AG04450 (cell line): ENCODE results near the gene MBNL1. TPM values are rescaled to one million over a fixed set of nuclear protein-coding genes. Genes with fewer than 3 reads are reported as not detected.

Experiments used
- CTCF ChIA-PET: fragments of 300-600, 350-600 bp; formaldehyde crosslinking; extraction: SDS; loops from one replicate; lab custom pipeline; 2022; ENCODE audit warnings: antibody characterized with exemption, inconsistent platforms; lab: Charles Lee
- POLR2A ChIA-PET: fragments of 350-600 bp; formaldehyde crosslinking; extraction: SDS; loops from one replicate; lab custom pipeline; 2021; ENCODE audit warnings: antibody characterized with exemption, inconsistent platforms; lab: Yijun Ruan, JAX
- DNase-seq: peaks from one replicate; pipeline ENCODE4 v3.0.0-alpha.2; 2011; ENCODE audit warnings: low read depth, low spot score
- H3K27ac ChIP-seq: one replicate; pipeline ENCODE4 v1.5.1; 2012; ENCODE audit warnings: low read depth, low read length, control low read depth
- H3K27me3 ChIP-seq: one replicate; pipeline ENCODE4 v1.6.0; 2012; ENCODE audit warnings: low read length; ENCODE audit not compliant: control insufficient read depth, insufficient read depth
- H3K4me3 ChIP-seq: 2 replicates; pipeline ENCODE4 v1.5.1; 2011; ENCODE audit warnings: mild to moderate bottlenecking, low read depth, low read length, control low read depth
- H3K9me3 ChIP-seq: 2 replicates; pipeline ENCODE4 v1.5.1; 2012; ENCODE audit warnings: low read length; ENCODE audit not compliant: control insufficient read depth, insufficient read depth
- polyA plus RNA-seq: library from polyadenylated mRNA; depleted of rRNA; stranded (reverse); fragments of >200 nt; gene quantifications from 2 replicates; pipeline ENCODE4 v1.2.3, GENCODE V29; 2011
- TF ChIP-seq, protein P1 (sequence below): IDR thresholded peaks from 2 replicates; pipeline ENCODE4 v1.5.1; 2011; ENCODE audit warnings: low read depth, low read length, control low read depth, inconsistent platforms

Gene MBNL1
- polyA plus RNA-seq, 1 experiment = 92.1 TPM

DNA sequence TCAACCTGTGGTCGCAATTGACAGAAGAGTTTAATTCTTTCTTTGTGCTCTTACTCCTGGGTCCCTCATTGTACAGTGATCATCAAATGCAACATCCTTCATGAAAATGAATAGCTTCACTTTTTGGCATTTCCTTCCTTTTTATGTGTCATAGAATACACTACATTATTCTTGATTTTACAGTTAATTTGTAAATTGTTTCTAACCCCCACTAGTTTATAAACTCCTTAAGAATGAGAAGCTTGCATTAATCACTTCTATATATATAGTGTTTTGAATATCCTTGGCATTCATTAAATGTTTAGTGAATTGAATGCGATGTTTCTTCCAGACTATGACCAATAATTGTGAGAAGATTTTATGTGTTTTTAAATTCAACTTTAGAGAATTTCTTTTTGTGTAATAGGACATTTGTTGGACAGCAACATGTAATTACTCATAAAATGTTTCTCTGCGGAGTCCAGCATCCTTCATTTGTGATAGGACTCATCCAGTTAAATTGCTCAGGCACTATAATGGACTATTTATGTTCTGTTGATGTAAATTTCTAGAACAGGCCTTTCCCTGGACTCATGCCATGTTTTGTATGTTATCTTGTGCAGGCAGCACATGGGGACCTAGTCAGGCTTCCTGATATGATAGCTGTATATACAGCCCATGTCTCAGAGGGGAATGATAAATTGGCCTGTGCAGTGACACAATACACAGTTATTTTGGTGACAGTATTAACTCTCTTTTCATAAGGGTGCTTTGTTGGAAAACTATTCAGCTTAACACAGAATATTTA lies 51.3 kb downstream of the MBNL1 start:
- ChIA-PET CTCF (interaction anchor here (0.8 to 1.3 kb wide), 3 partner anchors 10 to 152 kb away, joined by 3 to 4 read pairs (median 3); no protein-coding TSS in a partner anchor), POLR2A (interaction anchor here (0.5 to 0.9 kb wide), 2 partner anchors 15 to 72 kb away, joined by 3 read pairs; no protein-coding TSS in a partner anchor)
- no peak overlapping the region for H3K4me3 ChIP-seq
- TF ChIP-seq, protein P1, sequence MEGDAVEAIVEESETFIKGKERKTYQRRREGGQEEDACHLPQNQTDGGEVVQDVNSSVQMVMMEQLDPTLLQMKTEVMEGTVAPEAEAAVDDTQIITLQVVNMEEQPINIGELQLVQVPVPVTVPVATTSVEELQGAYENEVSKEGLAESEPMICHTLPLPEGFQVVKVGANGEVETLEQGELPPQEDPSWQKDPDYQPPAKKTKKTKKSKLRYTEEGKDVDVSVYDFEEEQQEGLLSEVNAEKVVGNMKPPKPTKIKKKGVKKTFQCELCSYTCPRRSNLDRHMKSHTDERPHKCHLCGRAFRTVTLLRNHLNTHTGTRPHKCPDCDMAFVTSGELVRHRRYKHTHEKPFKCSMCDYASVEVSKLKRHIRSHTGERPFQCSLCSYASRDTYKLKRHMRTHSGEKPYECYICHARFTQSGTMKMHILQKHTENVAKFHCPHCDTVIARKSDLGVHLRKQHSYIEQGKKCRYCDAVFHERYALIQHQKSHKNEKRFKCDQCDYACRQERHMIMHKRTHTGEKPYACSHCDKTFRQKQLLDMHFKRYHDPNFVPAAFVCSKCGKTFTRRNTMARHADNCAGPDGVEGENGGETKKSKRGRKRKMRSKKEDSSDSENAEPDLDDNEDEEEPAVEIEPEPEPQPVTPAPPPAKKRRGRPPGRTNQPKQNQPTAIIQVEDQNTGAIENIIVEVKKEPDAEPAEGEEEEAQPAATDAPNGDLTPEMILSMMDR = no peak
- H3K27ac ChIP-seq = no peak overlapping the region
- DNase-seq = no peak
- H3K27me3 ChIP-seq = no peaks in the 10 kb centered on the region
- no peaks in the 10 kb centered on the region for H3K9me3 ChIP-seq

DNA sequence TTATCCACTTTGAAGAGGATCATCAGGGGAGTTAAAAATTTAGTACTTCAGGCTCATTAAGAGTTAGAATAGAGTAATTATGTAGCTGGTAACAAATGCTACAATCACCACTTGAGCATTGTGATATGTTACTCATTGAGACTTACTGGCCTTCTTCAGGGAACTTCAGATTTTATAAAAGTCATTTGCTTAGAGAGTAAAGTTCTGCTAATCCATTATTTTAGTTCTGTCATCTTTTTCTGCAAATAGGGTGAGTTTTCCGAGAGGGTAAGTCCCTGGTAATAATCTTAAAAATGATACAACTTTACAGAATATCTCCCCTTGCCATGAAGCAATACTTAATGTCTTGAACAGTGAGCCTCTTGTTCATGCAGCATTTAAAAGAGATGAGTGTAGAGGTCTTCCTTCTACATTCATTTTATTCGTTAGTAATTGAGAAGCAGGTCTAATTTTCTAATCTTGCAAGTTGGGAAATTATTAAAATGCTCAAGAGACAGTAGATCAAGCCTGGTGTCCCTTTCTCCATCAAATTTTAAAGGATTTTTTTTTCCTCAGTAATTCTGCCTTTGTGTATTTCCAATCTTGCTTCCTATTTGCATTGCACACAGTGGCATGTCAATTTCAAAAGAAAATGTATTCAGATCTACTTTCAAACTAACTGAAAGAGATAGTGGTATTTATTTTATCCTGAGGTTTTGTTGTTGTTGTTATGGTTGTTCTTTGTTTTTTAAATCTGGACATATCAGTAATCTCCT lies 52.6 kb downstream of the MBNL1 start:
- H3K4me3 ChIP-seq = no peak overlapping the region
- TF ChIP-seq, protein P1 = no peak
- POLR2A ChIA-PET = interaction anchor here (0.9 kb wide), 1 partner anchor 16 kb away, joined by 3 read pairs; no protein-coding TSS in a partner anchor
- no peaks in the 10 kb centered on the region for H3K27me3 ChIP-seq
- CTCF ChIA-PET = interaction anchor here (0.5 kb wide), 1 partner anchor 54 kb away, joined by 7 read pairs; no protein-coding TSS in a partner anchor
- no peak overlapping the region for H3K27ac ChIP-seq
- DNase-seq = no peak
- H3K9me3 ChIP-seq = no peaks in the 10 kb centered on the region

DNA sequence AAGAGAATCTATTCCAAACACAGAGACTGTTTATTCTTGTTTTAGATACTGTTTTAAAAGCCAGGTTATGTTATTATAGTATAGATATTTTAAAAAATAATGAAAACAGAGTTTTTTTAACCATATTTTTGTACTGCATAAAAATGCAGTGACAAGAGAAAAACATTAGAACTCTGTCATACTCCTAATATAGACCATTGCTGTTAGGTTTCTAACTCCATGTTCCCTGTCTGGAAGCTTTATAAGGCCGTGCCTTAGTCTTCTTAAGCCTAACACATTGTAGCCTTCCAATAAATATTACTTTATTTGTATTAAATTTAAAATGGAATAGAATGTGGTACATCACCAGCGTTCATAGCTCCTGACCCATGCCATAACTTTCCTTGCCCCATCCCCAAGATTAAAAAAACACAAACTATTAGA lies 53.2 kb downstream of the MBNL1 start:
- ChIA-PET POLR2A (no interaction called here), CTCF (interaction anchor here (0.5 kb wide), 1 partner anchor 53 kb away, joined by 7 read pairs; no protein-coding TSS in a partner anchor)

DNA sequence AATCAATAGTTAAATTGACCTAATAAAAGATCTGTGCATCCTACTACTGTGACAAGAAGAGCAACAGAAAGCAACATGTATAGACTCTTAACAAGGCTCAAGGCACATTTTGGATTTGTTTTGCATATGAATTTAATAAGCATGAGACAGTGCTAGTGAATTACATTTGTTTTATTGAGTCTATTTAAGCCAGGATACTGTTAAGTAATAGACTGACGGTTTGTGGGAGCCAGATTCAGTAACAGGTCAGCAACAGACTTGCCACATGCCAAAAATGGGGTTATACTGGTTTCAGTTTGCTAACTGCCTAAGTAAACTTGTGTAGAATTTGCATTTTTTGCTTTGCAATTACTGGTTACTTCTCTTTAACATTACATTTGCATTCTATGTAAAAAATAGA lies 54.0 kb downstream of the MBNL1 start:
- no peaks in the 10 kb centered on the region for H3K27me3 ChIP-seq
- TF ChIP-seq, protein P1 = no peak
- no peak for DNase-seq

More for the DNA sequence above, 53.2 kb downstream of the MBNL1 start:
- Histone ChIP-seq H3K9me3 (no peaks in the 10 kb centered on the region), H3K27me3 (no peaks in the 10 kb centered on the region), H3K27ac (no peak overlapping the region), H3K4me3 (no peak overlapping the region)
- TF ChIP-seq, protein P1 = no peak
- no peak for DNase-seq

More for the DNA sequence above, 54.0 kb downstream of the MBNL1 start:
- ChIA-PET CTCF (no interaction called here), POLR2A (no interaction called here)
- H3K27ac ChIP-seq = no peak overlapping the region
- no peaks in the 10 kb centered on the region for H3K9me3 ChIP-seq
- H3K4me3 ChIP-seq = no peak overlapping the region
